Nephron progenitor cell (in vitro differentiated cells): ENCODE measurements around the gene KLRK1.
"Not testable (repeated sequence)": the region's sequence is repeated elsewhere in the genome, so short reads cannot be mapped to it uniquely, and the experiment has no call there.

Source experiments
- DNase-seq: peaks from one replicate; pipeline ENCODE4 v3.0.0; 2021
- H3K27ac Mint-ChIP-seq: 2 replicates; pipeline ENCODE4 v1.8.0; 2021; ENCODE audit warnings: mild to moderate bottlenecking, moderate library complexity, mixed read lengths
- H3K27me3 Mint-ChIP-seq: 2 replicates; pipeline ENCODE4 v1.8.0; 2021; ENCODE audit warnings: mild to moderate bottlenecking, low read depth, mixed read lengths; ENCODE audit not compliant: poor library complexity
- H3K36me3 Mint-ChIP-seq: 2 replicates; pipeline ENCODE4 v1.8.0; 2021; ENCODE audit warnings: low read depth, mixed read lengths
- H3K4me1 Mint-ChIP-seq: 2 replicates; pipeline ENCODE4 v1.8.0; 2021; ENCODE audit warnings: mixed read lengths
- H3K4me3 Mint-ChIP-seq: 2 replicates; pipeline ENCODE4 v1.8.0; 2021; ENCODE audit warnings: mild to moderate bottlenecking, moderate library complexity, mixed read lengths
- H3K9me3 Mint-ChIP-seq: 2 replicates; pipeline ENCODE4 v1.8.0; 2021; ENCODE audit warnings: mild to moderate bottlenecking, moderate library complexity, mixed read lengths
- CTCF ChIP-seq: fragments of 200-600 bp; sonication (generic); IDR thresholded peaks from 2 replicates; pipeline ENCODE4 v1.5.0; 2021; ENCODE audit warnings: antibody characterized with exemption

Gene KLRK1

GRCh38 chr12:10388624-10389413, 1.0 kb downstream of the KLRK1 start:
- Mint-ChIP-seq H3K36me3 (no peaks in the 10 kb centered on the region), H3K9me3 (peaks cover 15% of the 10 kb centered on the region), H3K4me1 (no peaks in the 10 kb centered on the region), H3K27me3 (peaks cover 8% of the 10 kb centered on the region), H3K27ac (no peak overlapping the region), H3K4me3 (no peak overlapping the region)
- no peak for DNase-seq
- TF ChIP-seq CTCF, result no peak

- not testable (repeated sequence) for H3K36me3 Mint-ChIP-seq, H3K27me3 Mint-ChIP-seq, H3K4me3 Mint-ChIP-seq, DNase-seq, H3K27ac Mint-ChIP-seq, H3K4me1 Mint-ChIP-seq
- peaks cover 21% of the 10 kb centered on the region for H3K9me3 Mint-ChIP-seq
Observed at GRCh38 chr12:10387498-10387897, 2.3 kb downstream of the KLRK1 start.

- H3K27me3 Mint-ChIP-seq, result peaks cover 4% of the 10 kb centered on the region
- no peaks in the 10 kb centered on the region for H3K4me1 Mint-ChIP-seq
- no peak for TF ChIP-seq CTCF
- DNase-seq, result no peak
- H3K27ac Mint-ChIP-seq, result no peak overlapping the region
- H3K4me3 Mint-ChIP-seq, result no peak overlapping the region
- H3K36me3 Mint-ChIP-seq, result no peaks in the 10 kb centered on the region
- H3K9me3 Mint-ChIP-seq, result peaks cover 21% of the 10 kb centered on the region
Observed at GRCh38 chr12:10386857-10387256, 3.0 kb downstream of the KLRK1 start.

- H3K27ac Mint-ChIP-seq, result no peak overlapping the region
- TF ChIP-seq CTCF, result no peak
- H3K36me3 Mint-ChIP-seq, result no peaks in the 10 kb centered on the region
- no peak for DNase-seq
- no peaks in the 10 kb centered on the region for H3K4me1 Mint-ChIP-seq
- peaks cover 1% of the 10 kb centered on the region for H3K27me3 Mint-ChIP-seq
- peaks cover 21% of the 10 kb centered on the region for H3K9me3 Mint-ChIP-seq
- no peak overlapping the region for H3K4me3 Mint-ChIP-seq
Observed at GRCh38 chr12:10385166-10385613, 4.7 kb downstream of the KLRK1 start.

GRCh38 chr12:10384191-10384590, 5.7 kb downstream of the KLRK1 start:
- DNase-seq, result no peak
- H3K4me1 Mint-ChIP-seq, result no peaks in the 10 kb centered on the region
- no peak overlapping the region for H3K27ac Mint-ChIP-seq
- no peak overlapping the region for H3K4me3 Mint-ChIP-seq
- TF ChIP-seq CTCF, result no peak
- H3K27me3 Mint-ChIP-seq, result no peaks in the 10 kb centered on the region
- no peaks in the 10 kb centered on the region for H3K36me3 Mint-ChIP-seq
- peaks cover 21% of the 10 kb centered on the region for H3K9me3 Mint-ChIP-seq

- Mint-ChIP-seq H3K9me3 (peaks cover 21% of the 10 kb centered on the region), H3K27me3 (no peaks in the 10 kb centered on the region), H3K4me3 (no peak overlapping the region), H3K4me1 (no peaks in the 10 kb centered on the region), H3K27ac (no peak overlapping the region), H3K36me3 (no peaks in the 10 kb centered on the region)
- DNase-seq, result no peak
- TF ChIP-seq CTCF, result no peak
Observed at GRCh38 chr12:10381928-10382628, 7.8 kb downstream of the KLRK1 start.

GRCh38 chr12:10378737-10379136, 11.1 kb downstream of the KLRK1 start:
- H3K9me3 Mint-ChIP-seq, DNase-seq, H3K27me3 Mint-ChIP-seq, H3K4me3 Mint-ChIP-seq, H3K4me1 Mint-ChIP-seq, H3K27ac Mint-ChIP-seq, H3K36me3 Mint-ChIP-seq: not testable (repeated sequence)
